Uterus (tissue), 2 donors: Measurements from ENCODE around the gene NOA1.

Experiments used
- POLR2A ChIP-seq, 2 donors: fragments of 450-650 bp; IDR thresholded peaks; one replicate each; pipeline ENCODE4 v1.6.1; 2016; ENCODE audit warnings: antibody characterized with exemption in 2 of 2, mild to moderate bottlenecking in 1 of 2, moderate library complexity in 1 of 2
- TF ChIP-seq, protein P1 (sequence below), 4 experiments: fragments of 200-600 bp in 2 of 4; fragments of 450-650 bp in 2 of 4; sonication (generic) in 2 of 4; IDR thresholded peaks; one replicate each; pipeline ENCODE4 v1.5.1; 2016 to 2019; ENCODE audit warnings: antibody characterized with exemption in 4 of 4, mild to moderate bottlenecking in 2 of 4, moderate library complexity in 1 of 4

DNA sequence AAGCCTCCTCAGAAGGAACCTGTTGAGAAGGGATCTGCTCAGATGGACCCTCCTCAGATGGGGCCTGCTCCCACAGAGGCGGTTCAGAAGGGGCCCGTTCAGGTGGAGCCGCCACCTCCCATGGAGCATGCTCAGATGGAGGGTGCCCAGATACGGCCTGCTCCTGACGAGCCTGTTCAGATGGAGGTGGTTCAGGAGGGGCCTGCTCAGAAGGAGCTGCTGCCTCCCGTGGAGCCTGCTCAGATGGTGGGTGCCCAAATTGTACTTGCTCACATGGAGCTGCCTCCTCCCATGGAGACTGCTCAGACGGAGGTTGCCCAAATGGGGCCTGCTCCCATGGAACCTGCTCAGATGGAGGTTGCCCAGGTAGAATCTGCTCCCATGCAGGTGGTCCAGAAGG is 46.8 kb downstream of the NOA1 start:
- TF ChIP-seq POLR2A (IDR thresholded peaks at IDR 0.05), result no peak
- TF ChIP-seq, protein P1, sequence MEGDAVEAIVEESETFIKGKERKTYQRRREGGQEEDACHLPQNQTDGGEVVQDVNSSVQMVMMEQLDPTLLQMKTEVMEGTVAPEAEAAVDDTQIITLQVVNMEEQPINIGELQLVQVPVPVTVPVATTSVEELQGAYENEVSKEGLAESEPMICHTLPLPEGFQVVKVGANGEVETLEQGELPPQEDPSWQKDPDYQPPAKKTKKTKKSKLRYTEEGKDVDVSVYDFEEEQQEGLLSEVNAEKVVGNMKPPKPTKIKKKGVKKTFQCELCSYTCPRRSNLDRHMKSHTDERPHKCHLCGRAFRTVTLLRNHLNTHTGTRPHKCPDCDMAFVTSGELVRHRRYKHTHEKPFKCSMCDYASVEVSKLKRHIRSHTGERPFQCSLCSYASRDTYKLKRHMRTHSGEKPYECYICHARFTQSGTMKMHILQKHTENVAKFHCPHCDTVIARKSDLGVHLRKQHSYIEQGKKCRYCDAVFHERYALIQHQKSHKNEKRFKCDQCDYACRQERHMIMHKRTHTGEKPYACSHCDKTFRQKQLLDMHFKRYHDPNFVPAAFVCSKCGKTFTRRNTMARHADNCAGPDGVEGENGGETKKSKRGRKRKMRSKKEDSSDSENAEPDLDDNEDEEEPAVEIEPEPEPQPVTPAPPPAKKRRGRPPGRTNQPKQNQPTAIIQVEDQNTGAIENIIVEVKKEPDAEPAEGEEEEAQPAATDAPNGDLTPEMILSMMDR (IDR thresholded peaks at IDR 0.05), result no peak
